ENCODE results near the gene PDE6C. TPM values are rescaled to one million over a fixed set of nuclear protein-coding genes. Genes with fewer than 3 reads are reported as not detected.

Gene PDE6C
- total RNA-seq, 6 experiments from 2014 or later, result not detected

GRCh38 chr10:93613126-93613525 lies 789 bp downstream of the PDE6C start:
- Histone ChIP-seq H3K27me3 (no peaks in the 10 kb centered on the region), H3K27ac (no peak overlapping the region), H3K36me3 (no peaks in the 10 kb centered on the region), H3K4me1 (no peaks in the 10 kb centered on the region), H3K9me3 (no peaks in the 10 kb centered on the region), H3K4me3 (no peak overlapping the region)
- TF ChIP-seq POLR2A (IDR thresholded peaks at IDR 0.05), result no peak
- TF ChIP-seq CTCF (IDR thresholded peaks at IDR 0.05), result no peak
- ATAC-seq (no peak), DNase-seq (no peak)
- 43% methylated on average over 3 of the region's 3 CpGs for WGBS (ENCODE audit: insufficient coverage, low coverage, low lambda C conversion rate, missing lambda C conversion rate)
- intact Hi-C loops (cut with DNase I), result no loop called here

GRCh38 chr10:93614101-93614825 lies 1.9 kb downstream of the PDE6C start:
- DNase-seq, result no peak
- 77% methylated on average over 5 of the region's 7 CpGs for whole genome bisulfite sequencing (ENCODE audit: insufficient coverage, low coverage, low lambda C conversion rate, missing lambda C conversion rate)
- intact Hi-C loops (cut with DNase I), result no loop called here

GRCh38 chr10:93615576-93616235 lies 3.4 kb downstream of the PDE6C start:
- Histone ChIP-seq H3K9me3 (no peaks in the 10 kb centered on the region), H3K27ac (no peak overlapping the region), H3K4me3 (no peak overlapping the region), H3K27me3 (no peaks in the 10 kb centered on the region), H3K4me1 (no peaks in the 10 kb centered on the region), H3K36me3 (no peaks in the 10 kb centered on the region)
- 34% methylated on average over 9 of the region's 9 CpGs for WGBS (ENCODE audit: insufficient coverage, low coverage, low lambda C conversion rate, missing lambda C conversion rate)
- intact Hi-C loops (cut with DNase I), result no loop called here
- ATAC-seq (peak in 3 of 4 donors; percentile 23 to 42 (median 26)), DNase-seq (no peak)
- TF ChIP-seq POLR2A (IDR thresholded peaks at IDR 0.05) (no peak), CTCF (IDR thresholded peaks at IDR 0.05) (no peak)

More at GRCh38 chr10:93614101-93614825, 1.9 kb downstream of the PDE6C start:
- ATAC-seq, result no peak
- Histone ChIP-seq H3K27me3 (no peaks in the 10 kb centered on the region), H3K36me3 (no peaks in the 10 kb centered on the region), H3K27ac (no peak overlapping the region), H3K4me1 (no peaks in the 10 kb centered on the region), H3K9me3 (no peaks in the 10 kb centered on the region), H3K4me3 (no peak overlapping the region)
- no peak for TF ChIP-seq CTCF (IDR thresholded peaks at IDR 0.05)

- no peaks in the 10 kb centered on the region for H3K36me3 ChIP-seq
- WGBS (ENCODE audit: insufficient coverage, low coverage, low lambda C conversion rate, missing lambda C conversion rate), result 83% methylated on average over 2 of the region's 7 CpGs
- H3K27me3 ChIP-seq, result no peaks in the 10 kb centered on the region
- no peaks in the 10 kb centered on the region for H3K9me3 ChIP-seq
- no peaks in the 10 kb centered on the region for H3K4me1 ChIP-seq
- DNase-seq, result no peak
- TF ChIP-seq POLR2A (IDR thresholded peaks at IDR 0.05) (no peak), CTCF (IDR thresholded peaks at IDR 0.05) (no peak)
- ATAC-seq, result no peak
- no peak overlapping the region for H3K4me3 ChIP-seq
- no peak overlapping the region for H3K27ac ChIP-seq
- intact Hi-C loops (cut with DNase I), result no loop called here
Observed at GRCh38 chr10:93620925-93621324, 8.6 kb downstream of the PDE6C start.
